Fibroblast of lung (primary cell): ENCODE data around the gene RRN3.
"Not testable (repeated sequence)": the region's sequence is repeated elsewhere in the genome, so short reads cannot be mapped to it uniquely, and the experiment has no call there.

Source experiments
- CTCF ChIP-seq, 2 donors: IDR thresholded peaks in 1 of 2; conservative IDR thresholded peaks in 1 of 2; 1 replicate in 1 of 2; 2 replicates in 1 of 2; pipeline ENCODE4 v1.5.1; 2011 to 2012; ENCODE audit warnings: low read length in 2 of 2, control low read depth in 1 of 2, inconsistent platforms in 1 of 2, low read depth in 1 of 2, mild to moderate bottlenecking in 1 of 2
- EZH2 ChIP-seq: IDR thresholded peaks from 2 replicates; pipeline ENCODE4 v1.5.1; 2012; ENCODE audit warnings: low read length, control low read depth, mild to moderate bottlenecking; ENCODE audit errors: missing control alignments

DNA sequence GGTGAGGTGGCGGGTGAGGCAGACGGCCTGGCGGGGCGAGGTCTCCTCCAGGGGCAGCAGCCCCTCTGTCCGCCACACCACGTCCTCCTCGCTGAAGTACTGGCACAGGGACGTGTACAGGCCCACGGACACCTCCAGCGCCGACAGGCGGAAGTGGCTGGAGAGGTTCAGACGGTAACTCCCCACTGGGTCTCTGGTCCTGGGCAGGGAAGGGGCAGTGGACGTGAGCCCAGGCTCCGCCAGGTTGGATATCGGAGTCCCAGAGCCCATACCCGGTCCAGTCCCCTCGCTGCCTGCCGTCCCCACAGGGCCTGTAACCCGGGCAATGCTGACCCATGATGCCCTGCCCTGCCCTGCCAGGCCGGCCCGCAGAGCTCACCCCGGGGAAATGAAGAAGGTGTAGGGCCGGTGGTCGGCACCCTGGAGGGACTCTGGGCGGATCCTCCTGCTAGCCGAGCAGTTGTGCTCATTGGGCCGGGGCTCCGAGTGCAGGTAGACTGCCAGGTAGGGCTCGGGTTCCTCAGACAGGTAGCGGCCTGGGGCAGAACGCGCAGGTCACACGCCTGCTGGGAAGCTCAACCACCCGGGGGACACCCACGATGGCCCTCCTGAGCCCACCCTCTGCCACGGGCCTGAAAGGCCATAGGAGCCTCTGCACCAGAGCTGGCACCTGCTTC, 36.3 kb upstream of the RRN3 start:
- TF ChIP-seq CTCF (conservative IDR thresholded peaks at IDR 0.05 in 1 of 2, IDR thresholded peaks at IDR 0.05 in 1 of 2; ENCODE audit: low read depth in 1 of 2, low read length in 2 of 2); EZH2: not testable (repeated sequence)
